CMK (cell line): ENCODE data around the gene CCDC191.

Experiments used
- DNase-seq: peaks from one replicate; pipeline ENCODE4 v3.0.0-alpha.2; 2010; ENCODE audit warnings: low read depth

The CCDC191 gene

GRCh38 chr3:113954091-113954685 is 102.1 kb downstream of the CCDC191 start:
- DNase-seq, result no peak

GRCh38 chr3:113953677-113954076 is 102.6 kb downstream of the CCDC191 start:
- DNase-seq, result no peak

GRCh38 chr3:113952921-113953320 is 103.4 kb downstream of the CCDC191 start:
- DNase-seq, result no peak

GRCh38 chr3:113948015-113948917 is 108.1 kb downstream of the CCDC191 start:
- no peak for DNase-seq

- DNase-seq, result peak; percentile 9
Observed at GRCh38 chr3:113947372-113948014, 108.8 kb downstream of the CCDC191 start, which contains the start of gene ZDHHC23. Gene ZDHHC23 (plus strand): TSS chr3:113948013. CDS start chr3:113948803, 790 bp downstream.

- DNase-seq, result no peak
Observed at GRCh38 chr3:113946831-113947230, 109.5 kb downstream of the CCDC191 start.

GRCh38 chr3:113927556-113927955 is 128.8 kb downstream of the CCDC191 start:
- no peak for DNase-seq

GRCh38 chr3:113914646-113915045 is 141.7 kb downstream of the CCDC191 start:
- no peak for DNase-seq
